Measurements from ENCODE around the gene MSRB1. TPM values are rescaled to one million over a fixed set of nuclear protein-coding genes. Genes with fewer than 3 reads are reported as not detected.
"Not testable (repeated sequence)": the region's sequence is repeated elsewhere in the genome, so short reads cannot be mapped to it uniquely, and the experiment has no call there.

MSRB1 gene
- total RNA-seq, 4 donors from 2014 or later = 9.6 to 64.0 (median 17.1) TPM

GRCh38 chr16:1940273-1941161, 2.5 kb downstream of the MSRB1 start:
- DNase-seq (ENCODE audit: low spot score) (no peak), ATAC-seq (ENCODE audit: low FRiP score) (no peak)
- TF ChIP-seq, protein P1, sequence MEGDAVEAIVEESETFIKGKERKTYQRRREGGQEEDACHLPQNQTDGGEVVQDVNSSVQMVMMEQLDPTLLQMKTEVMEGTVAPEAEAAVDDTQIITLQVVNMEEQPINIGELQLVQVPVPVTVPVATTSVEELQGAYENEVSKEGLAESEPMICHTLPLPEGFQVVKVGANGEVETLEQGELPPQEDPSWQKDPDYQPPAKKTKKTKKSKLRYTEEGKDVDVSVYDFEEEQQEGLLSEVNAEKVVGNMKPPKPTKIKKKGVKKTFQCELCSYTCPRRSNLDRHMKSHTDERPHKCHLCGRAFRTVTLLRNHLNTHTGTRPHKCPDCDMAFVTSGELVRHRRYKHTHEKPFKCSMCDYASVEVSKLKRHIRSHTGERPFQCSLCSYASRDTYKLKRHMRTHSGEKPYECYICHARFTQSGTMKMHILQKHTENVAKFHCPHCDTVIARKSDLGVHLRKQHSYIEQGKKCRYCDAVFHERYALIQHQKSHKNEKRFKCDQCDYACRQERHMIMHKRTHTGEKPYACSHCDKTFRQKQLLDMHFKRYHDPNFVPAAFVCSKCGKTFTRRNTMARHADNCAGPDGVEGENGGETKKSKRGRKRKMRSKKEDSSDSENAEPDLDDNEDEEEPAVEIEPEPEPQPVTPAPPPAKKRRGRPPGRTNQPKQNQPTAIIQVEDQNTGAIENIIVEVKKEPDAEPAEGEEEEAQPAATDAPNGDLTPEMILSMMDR (IDR thresholded peaks at IDR 0.05) = no peak

- DNase-seq (ENCODE audit: low spot score); ATAC-seq (ENCODE audit: low FRiP score): not testable (repeated sequence)
Observed at GRCh38 chr16:1939833-1940232, 3.2 kb downstream of the MSRB1 start.

DNA sequence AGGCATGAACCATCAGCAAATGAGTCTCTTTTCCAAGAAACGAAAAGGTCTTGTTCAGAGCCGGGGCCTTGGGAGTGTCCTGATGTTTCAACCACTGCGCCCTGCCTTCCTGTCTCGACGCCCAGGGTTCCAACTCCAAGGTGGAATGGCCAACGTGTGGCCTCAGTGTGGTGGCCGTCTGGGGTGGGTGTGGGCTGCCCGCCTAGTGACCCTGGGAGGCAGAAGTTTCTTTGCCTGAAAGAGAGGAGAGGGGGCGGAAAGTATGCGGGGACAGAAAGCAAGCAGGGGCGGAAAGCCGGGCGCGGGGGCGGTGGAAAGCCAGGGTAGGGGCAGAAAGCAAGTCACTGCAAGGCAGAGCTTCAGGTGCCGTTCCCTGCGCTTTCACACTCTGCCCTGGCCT, 4.1 kb downstream of the MSRB1 start:
- no peak for DNase-seq (ENCODE audit: low spot score)
- TF ChIP-seq, protein P1 (IDR thresholded peaks at IDR 0.05) = no peak
- ATAC-seq (ENCODE audit: low FRiP score) = no peak

GRCh38 chr16:1938316-1938715, 4.7 kb downstream of the MSRB1 start:
- no peak for DNase-seq (ENCODE audit: low spot score)
- TF ChIP-seq, protein P1 (IDR thresholded peaks at IDR 0.05) = no peak
- ATAC-seq (ENCODE audit: low FRiP score) = no peak

DNA sequence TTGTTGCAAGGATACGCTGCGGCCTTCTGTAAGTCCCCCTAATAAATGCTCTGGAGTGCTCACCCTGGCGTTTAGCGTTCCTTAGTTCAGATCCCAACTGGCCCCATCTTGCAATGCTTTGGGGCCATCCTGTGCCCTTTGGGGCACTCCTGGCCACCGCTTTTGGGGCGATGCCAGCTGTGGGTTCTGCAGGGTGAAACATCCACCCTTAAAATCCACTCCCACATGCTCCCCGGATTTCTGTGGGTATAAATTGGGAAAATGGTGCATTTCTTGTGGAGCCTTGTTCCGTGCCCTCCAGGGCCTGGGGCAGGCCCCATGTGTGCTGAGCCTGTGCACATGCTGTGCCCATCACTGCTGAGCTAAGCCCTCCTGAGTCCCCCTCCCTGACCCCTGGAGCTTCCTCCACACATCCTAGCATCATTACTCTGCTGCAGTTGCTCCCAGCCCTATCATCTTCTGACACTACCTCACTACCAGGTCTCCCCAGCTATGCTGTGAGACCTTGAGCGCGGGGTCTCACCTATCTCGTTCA, 6.0 kb downstream of the MSRB1 start:
- TF ChIP-seq, protein P1 (IDR thresholded peaks at IDR 0.05) = no peak
- ATAC-seq (ENCODE audit: low FRiP score) = no peak

GRCh38 chr16:1933097-1933661, 9.8 kb downstream of the MSRB1 start:
- DNase-seq (ENCODE audit: low spot score) (no peak), ATAC-seq (ENCODE audit: low FRiP score) (no peak)
- TF ChIP-seq, protein P1 (IDR thresholded peaks at IDR 0.05) = no peak

More for the DNA sequence above, 6.0 kb downstream of the MSRB1 start:
- no peak for DNase-seq (ENCODE audit: low spot score)
